Measurements from ENCODE around the gene TRIM61. TPM values are rescaled to one million over a fixed set of nuclear protein-coding genes. Genes with fewer than 3 reads are reported as not detected.
"Not testable (repeated sequence)": the region's sequence is repeated elsewhere in the genome, so short reads cannot be mapped to it uniquely, and the experiment has no call there.

The TRIM61 gene
- total RNA-seq, result 0.52 TPM

GRCh38 chr4:164977243-164978164 is at the start of gene TRIM61:
TSS of gene TRIM61 (minus strand) at chr4:164977657. CDS start at chr4:164970002, 7,655 bp downstream.
- Histone ChIP-seq H3K4me1 (ENCODE audit: insufficient read depth, low read length) (no peaks in the 10 kb centered on the region), H3K27me3 (ENCODE audit: insufficient read depth, low read length) (no peaks in the 10 kb centered on the region), H3K4me3 (ENCODE audit: low read length) (peak within 1 kb of the TSS; percentile 48), H3K9me3 (ENCODE audit: low read depth, low read length) (no peaks in the 10 kb centered on the region)

- not testable (repeated sequence) for H3K4me3 ChIP-seq (ENCODE audit: low read length); H3K27me3 ChIP-seq (ENCODE audit: insufficient read depth, low read length); H3K9me3 ChIP-seq (ENCODE audit: low read depth, low read length); H3K4me1 ChIP-seq (ENCODE audit: insufficient read depth, low read length)
Observed at GRCh38 chr4:165025782-165026181, 48.3 kb upstream of the TRIM61 start.

- not testable (repeated sequence) for H3K4me3 ChIP-seq (ENCODE audit: low read length); H3K27me3 ChIP-seq (ENCODE audit: insufficient read depth, low read length); H3K4me1 ChIP-seq (ENCODE audit: insufficient read depth, low read length); H3K9me3 ChIP-seq (ENCODE audit: low read depth, low read length)
Observed at GRCh38 chr4:165019995-165020394, 42.5 kb upstream of the TRIM61 start.

GRCh38 chr4:165016971-165017370 is 39.5 kb upstream of the TRIM61 start:
- H3K4me1 ChIP-seq (ENCODE audit: insufficient read depth, low read length), result no peaks in the 10 kb centered on the region
- H3K4me3 ChIP-seq (ENCODE audit: low read length), result no peak overlapping the region
- no peaks in the 10 kb centered on the region for H3K9me3 ChIP-seq (ENCODE audit: low read depth, low read length)
- H3K27me3 ChIP-seq (ENCODE audit: insufficient read depth, low read length), result no peaks in the 10 kb centered on the region

GRCh38 chr4:165013691-165014090 is 36.2 kb upstream of the TRIM61 start:
- no peaks in the 10 kb centered on the region for H3K9me3 ChIP-seq (ENCODE audit: low read depth, low read length)
- H3K4me1 ChIP-seq (ENCODE audit: insufficient read depth, low read length), result no peaks in the 10 kb centered on the region
- H3K27me3 ChIP-seq (ENCODE audit: insufficient read depth, low read length), result no peaks in the 10 kb centered on the region
- no peak overlapping the region for H3K4me3 ChIP-seq (ENCODE audit: low read length)

GRCh38 chr4:165011403-165011802 is 33.9 kb upstream of the TRIM61 start:
- Histone ChIP-seq H3K27me3 (ENCODE audit: insufficient read depth, low read length) (no peaks in the 10 kb centered on the region), H3K4me3 (ENCODE audit: low read length) (no peak overlapping the region), H3K4me1 (ENCODE audit: insufficient read depth, low read length) (no peaks in the 10 kb centered on the region), H3K9me3 (ENCODE audit: low read depth, low read length) (no peaks in the 10 kb centered on the region)

- no peak overlapping the region for H3K4me3 ChIP-seq (ENCODE audit: low read length)
- no peaks in the 10 kb centered on the region for H3K27me3 ChIP-seq (ENCODE audit: insufficient read depth, low read length)
- no peaks in the 10 kb centered on the region for H3K4me1 ChIP-seq (ENCODE audit: insufficient read depth, low read length)
- no peaks in the 10 kb centered on the region for H3K9me3 ChIP-seq (ENCODE audit: low read depth, low read length)
Observed at GRCh38 chr4:165010991-165011390, 33.5 kb upstream of the TRIM61 start.

- Histone ChIP-seq H3K4me1 (ENCODE audit: insufficient read depth, low read length) (no peaks in the 10 kb centered on the region), H3K27me3 (ENCODE audit: insufficient read depth, low read length) (no peaks in the 10 kb centered on the region), H3K4me3 (ENCODE audit: low read length) (no peak overlapping the region), H3K9me3 (ENCODE audit: low read depth, low read length) (no peaks in the 10 kb centered on the region)
Observed at GRCh38 chr4:165010487-165010886, 33.0 kb upstream of the TRIM61 start.

GRCh38 chr4:165009493-165010227 is 32.2 kb upstream of the TRIM61 start:
- no peaks in the 10 kb centered on the region for H3K9me3 ChIP-seq (ENCODE audit: low read depth, low read length)

GRCh38 chr4:165006886-165007285 is 29.4 kb upstream of the TRIM61 start:
- peaks cover 3% of the 10 kb centered on the region for H3K27me3 ChIP-seq (ENCODE audit: insufficient read depth, low read length)
- H3K4me3 ChIP-seq (ENCODE audit: low read length), result no peak overlapping the region
- H3K4me1 ChIP-seq (ENCODE audit: insufficient read depth, low read length), result no peaks in the 10 kb centered on the region
- H3K9me3 ChIP-seq (ENCODE audit: low read depth, low read length), result no peaks in the 10 kb centered on the region

More at GRCh38 chr4:165009493-165010227, 32.2 kb upstream of the TRIM61 start:
- Histone ChIP-seq H3K4me1 (ENCODE audit: insufficient read depth, low read length) (no peaks in the 10 kb centered on the region), H3K27me3 (ENCODE audit: insufficient read depth, low read length) (peaks cover 3% of the 10 kb centered on the region), H3K4me3 (ENCODE audit: low read length) (no peak overlapping the region)

- Histone ChIP-seq H3K4me1 (ENCODE audit: insufficient read depth, low read length) (no peaks in the 10 kb centered on the region), H3K4me3 (ENCODE audit: low read length) (no peak overlapping the region), H3K9me3 (ENCODE audit: low read depth, low read length) (no peaks in the 10 kb centered on the region), H3K27me3 (ENCODE audit: insufficient read depth, low read length) (peaks cover 3% of the 10 kb centered on the region)
Observed at GRCh38 chr4:165006456-165006855, 29.0 kb upstream of the TRIM61 start.

- H3K4me3 ChIP-seq (ENCODE audit: low read length), result no peak overlapping the region
- no peaks in the 10 kb centered on the region for H3K9me3 ChIP-seq (ENCODE audit: low read depth, low read length)
- peaks cover 3% of the 10 kb centered on the region for H3K27me3 ChIP-seq (ENCODE audit: insufficient read depth, low read length)
- H3K4me1 ChIP-seq (ENCODE audit: insufficient read depth, low read length), result no peaks in the 10 kb centered on the region
Observed at GRCh38 chr4:165005352-165005925, 28.0 kb upstream of the TRIM61 start.

- not testable (repeated sequence) for H3K4me3 ChIP-seq (ENCODE audit: low read length); H3K9me3 ChIP-seq (ENCODE audit: low read depth, low read length); H3K4me1 ChIP-seq (ENCODE audit: insufficient read depth, low read length); H3K27me3 ChIP-seq (ENCODE audit: insufficient read depth, low read length)
Observed at GRCh38 chr4:165001957-165002356, 24.5 kb upstream of the TRIM61 start.

GRCh38 chr4:164998526-164999080 is 21.1 kb upstream of the TRIM61 start:
- not testable (repeated sequence) for H3K9me3 ChIP-seq (ENCODE audit: low read depth, low read length); H3K4me1 ChIP-seq (ENCODE audit: insufficient read depth, low read length); H3K27me3 ChIP-seq (ENCODE audit: insufficient read depth, low read length); H3K4me3 ChIP-seq (ENCODE audit: low read length)

- Histone ChIP-seq H3K4me1 (ENCODE audit: insufficient read depth, low read length) (no peaks in the 10 kb centered on the region), H3K27me3 (ENCODE audit: insufficient read depth, low read length) (no peaks in the 10 kb centered on the region), H3K9me3 (ENCODE audit: low read depth, low read length) (no peaks in the 10 kb centered on the region), H3K4me3 (ENCODE audit: low read length) (no peak overlapping the region)
Observed at GRCh38 chr4:164997941-164998340, 20.5 kb upstream of the TRIM61 start.
